Left ventricle myocardium inferior (tissue), 1 donor: ENCODE results near the gene CORO7. TPM values are rescaled to one million over a fixed set of nuclear protein-coding genes. Genes with fewer than 3 reads are reported as not detected.

Experiments used
- DNase-seq: peaks from one replicate; pipeline ENCODE4 v3.0.0-alpha.2; 2020
- H3K27ac ChIP-seq: fragments of 200-600 bp; replicated peaks from 2 replicates; pipeline ENCODE4 v1.8.0; 2021
- H3K27me3 ChIP-seq: fragments of 200-600 bp; 2 replicates; pipeline ENCODE4 v1.8.0; 2021; ENCODE audit warnings: low read depth
- H3K36me3 ChIP-seq: fragments of 200-600 bp; 2 replicates; pipeline ENCODE4 v1.8.0; 2021
- H3K4me1 ChIP-seq: fragments of 200-600 bp; 2 replicates; pipeline ENCODE4 v1.8.0; 2021
- H3K4me3 ChIP-seq: fragments of 200-600 bp; 2 replicates; pipeline ENCODE4 v1.8.0; 2021; ENCODE audit warnings: mild to moderate bottlenecking, moderate library complexity
- H3K9me3 ChIP-seq: fragments of 200-600 bp; replicated peaks from 2 replicates; pipeline ENCODE4 v1.8.0; 2021
- intact Hi-C: fragments of 100-400 bp; cut with micrococcal nuclease; formaldehyde crosslinking; loops from one replicate; pipeline ENCODE4 v1.11.0; 2022
- total RNA-seq: library from RNA; stranded (reverse); fragmentation: NEBNext Ultra II Directional; extraction: Animal tissue kit (Norgen Biotek cat#: 25700); gene quantifications from one replicate; pipeline ENCODE4 v1.2.1, GENCODE V29; 2021
- TF ChIP-seq, protein P1 (sequence below): fragments of 200-600 bp; IDR thresholded peaks from 2 replicates; pipeline ENCODE4 v1.8.0; 2021; ENCODE audit warnings: antibody characterized with exemption, mild to moderate bottlenecking, borderline replicate concordance
- donor health status: DM: no; HTN: yes; CAD: no; lungs with severe emphysema.

The CORO7 gene
- total RNA-seq, 1 donor from 2014 or later = 12.5 TPM

DNA sequence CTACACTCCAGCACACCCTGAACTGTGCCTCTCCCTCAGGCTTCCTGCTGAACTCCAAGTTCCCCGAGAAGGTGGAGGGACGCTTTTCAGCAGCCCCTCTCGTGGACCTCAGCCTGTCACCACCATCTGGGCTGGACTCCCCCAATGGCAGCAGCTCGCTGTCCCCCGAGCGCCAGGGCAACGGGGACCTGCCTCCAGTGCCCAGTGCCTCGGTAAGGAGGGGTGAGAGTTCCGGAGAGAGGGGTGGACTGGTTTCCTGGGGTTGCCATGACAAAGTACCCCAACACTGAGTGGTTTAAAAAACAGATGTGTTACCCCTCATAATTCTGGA, 83.1 kb downstream of the CORO7 start:
- Histone ChIP-seq H3K4me3 (no peak overlapping the region), H3K27ac (no peak overlapping the region), H3K27me3 (no peaks in the 10 kb centered on the region), H3K4me1 (peaks cover 27% of the 10 kb centered on the region), H3K9me3 (no peaks in the 10 kb centered on the region), H3K36me3 (peaks cover 51% of the 10 kb centered on the region)
- intact Hi-C loops = loop anchor here (5.0 kb wide), 1 partner anchor 46 kb away; no protein-coding TSS in a partner anchor
- TF ChIP-seq, protein P1, sequence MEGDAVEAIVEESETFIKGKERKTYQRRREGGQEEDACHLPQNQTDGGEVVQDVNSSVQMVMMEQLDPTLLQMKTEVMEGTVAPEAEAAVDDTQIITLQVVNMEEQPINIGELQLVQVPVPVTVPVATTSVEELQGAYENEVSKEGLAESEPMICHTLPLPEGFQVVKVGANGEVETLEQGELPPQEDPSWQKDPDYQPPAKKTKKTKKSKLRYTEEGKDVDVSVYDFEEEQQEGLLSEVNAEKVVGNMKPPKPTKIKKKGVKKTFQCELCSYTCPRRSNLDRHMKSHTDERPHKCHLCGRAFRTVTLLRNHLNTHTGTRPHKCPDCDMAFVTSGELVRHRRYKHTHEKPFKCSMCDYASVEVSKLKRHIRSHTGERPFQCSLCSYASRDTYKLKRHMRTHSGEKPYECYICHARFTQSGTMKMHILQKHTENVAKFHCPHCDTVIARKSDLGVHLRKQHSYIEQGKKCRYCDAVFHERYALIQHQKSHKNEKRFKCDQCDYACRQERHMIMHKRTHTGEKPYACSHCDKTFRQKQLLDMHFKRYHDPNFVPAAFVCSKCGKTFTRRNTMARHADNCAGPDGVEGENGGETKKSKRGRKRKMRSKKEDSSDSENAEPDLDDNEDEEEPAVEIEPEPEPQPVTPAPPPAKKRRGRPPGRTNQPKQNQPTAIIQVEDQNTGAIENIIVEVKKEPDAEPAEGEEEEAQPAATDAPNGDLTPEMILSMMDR = no peak
- no peak for DNase-seq

DNA sequence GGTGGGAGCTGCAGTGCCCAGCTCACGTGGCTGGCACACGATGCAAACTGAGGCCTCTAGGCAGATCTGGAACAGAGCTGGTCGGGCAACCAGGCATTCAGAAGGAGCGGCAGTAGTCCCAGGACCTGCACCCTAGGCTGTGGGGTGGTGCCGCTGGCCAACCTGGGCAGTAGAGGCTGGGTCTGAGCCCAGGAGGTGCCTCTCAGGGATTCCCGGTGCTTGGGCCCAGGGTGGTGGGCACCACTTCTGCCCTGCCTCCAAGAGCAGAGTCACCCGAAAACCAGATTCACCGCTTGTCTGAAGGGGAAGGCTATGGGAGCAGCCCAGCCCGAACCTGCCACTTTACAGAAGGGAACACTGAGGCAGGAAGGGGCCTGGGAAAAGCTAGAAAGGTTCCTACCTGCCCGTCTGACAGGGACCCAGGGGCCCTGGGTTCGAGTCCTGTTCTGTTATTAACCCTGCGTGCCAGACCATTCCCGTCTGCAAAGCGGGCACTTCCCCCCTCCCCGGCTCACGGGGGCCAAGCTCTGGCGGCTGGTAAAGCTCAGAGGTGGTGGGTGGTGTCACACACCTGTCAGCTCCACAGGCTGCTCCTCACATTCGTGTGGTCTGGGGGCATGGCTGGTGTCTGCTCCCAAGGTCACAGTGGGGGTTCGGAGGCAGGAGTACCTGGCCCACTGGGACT, 83.6 kb downstream of the CORO7 start:
- intact Hi-C loops = loop anchor here (5.0 kb wide), 1 partner anchor 45 kb away; no protein-coding TSS in a partner anchor
- H3K36me3 ChIP-seq = peaks cover 46% of the 10 kb centered on the region

DNA sequence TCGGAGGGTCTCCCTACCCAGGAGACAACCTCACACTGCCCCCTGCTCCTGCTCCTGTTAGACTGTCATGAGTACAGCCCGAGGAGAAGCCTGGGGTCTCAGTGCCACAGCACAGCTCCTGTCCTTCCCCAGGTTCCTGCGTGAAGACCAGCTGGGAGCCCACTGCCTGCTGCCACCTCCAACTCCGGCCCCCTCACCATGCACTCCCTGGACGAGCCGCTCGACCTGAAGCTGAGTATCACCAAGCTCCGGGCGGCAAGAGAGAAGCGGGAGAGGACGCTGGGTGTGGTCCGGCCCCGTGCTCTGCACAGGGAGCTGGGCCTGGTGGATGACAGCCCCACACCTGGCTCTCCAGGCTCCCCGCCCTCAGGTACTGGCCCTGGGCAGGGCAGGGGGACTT, 84.3 kb downstream of the CORO7 start:
- intact Hi-C loops = loop anchor here (5.0 kb wide), 1 partner anchor 45 kb away; no protein-coding TSS in a partner anchor
- TF ChIP-seq, protein P1 = no peak
- H3K9me3 ChIP-seq = no peaks in the 10 kb centered on the region
- H3K36me3 ChIP-seq = peaks cover 40% of the 10 kb centered on the region
- no peaks in the 10 kb centered on the region for H3K27me3 ChIP-seq
- no peak for DNase-seq
- H3K27ac ChIP-seq = no peak overlapping the region
- H3K4me1 ChIP-seq = peaks cover 36% of the 10 kb centered on the region
- no peak overlapping the region for H3K4me3 ChIP-seq

More for the DNA sequence above, 83.6 kb downstream of the CORO7 start:
- H3K27me3 ChIP-seq = no peaks in the 10 kb centered on the region
- H3K27ac ChIP-seq = no peak overlapping the region
- no peak overlapping the region for H3K4me3 ChIP-seq
- peaks cover 29% of the 10 kb centered on the region for H3K4me1 ChIP-seq
- no peaks in the 10 kb centered on the region for H3K9me3 ChIP-seq
- TF ChIP-seq, protein P1 = no peak
- DNase-seq = no peak

DNA sequence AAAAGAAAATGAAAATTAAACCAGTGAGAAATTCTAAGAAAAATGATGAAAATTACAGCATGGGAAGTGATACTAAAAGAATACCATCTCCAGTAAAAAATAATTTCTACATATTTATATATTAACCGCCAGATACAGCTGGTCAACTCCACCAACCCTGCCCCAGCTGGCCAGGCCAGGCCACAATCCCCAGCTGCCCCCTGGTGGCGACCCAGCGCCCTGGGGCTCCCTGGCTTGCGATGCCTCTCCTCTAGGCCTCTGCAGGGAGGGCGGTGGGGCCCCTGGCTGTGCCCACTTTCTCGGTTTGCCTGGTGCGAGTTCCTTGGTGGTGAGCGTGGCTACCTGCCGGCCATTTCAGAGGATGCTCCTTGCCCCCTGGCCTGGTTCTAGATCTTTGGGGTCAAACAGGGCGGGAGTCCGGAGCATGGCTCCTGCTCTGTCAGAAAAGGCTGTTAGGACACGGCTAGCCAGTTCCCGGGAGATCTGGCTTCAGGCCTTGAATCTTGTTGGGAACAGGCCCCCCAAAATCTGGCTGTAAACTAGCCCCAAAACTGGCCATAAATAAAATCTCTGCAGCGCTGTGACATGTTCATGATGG, 86.0 kb downstream of the CORO7 start:
- H3K27ac ChIP-seq = peak overlapping the region; percentile 96

DNA sequence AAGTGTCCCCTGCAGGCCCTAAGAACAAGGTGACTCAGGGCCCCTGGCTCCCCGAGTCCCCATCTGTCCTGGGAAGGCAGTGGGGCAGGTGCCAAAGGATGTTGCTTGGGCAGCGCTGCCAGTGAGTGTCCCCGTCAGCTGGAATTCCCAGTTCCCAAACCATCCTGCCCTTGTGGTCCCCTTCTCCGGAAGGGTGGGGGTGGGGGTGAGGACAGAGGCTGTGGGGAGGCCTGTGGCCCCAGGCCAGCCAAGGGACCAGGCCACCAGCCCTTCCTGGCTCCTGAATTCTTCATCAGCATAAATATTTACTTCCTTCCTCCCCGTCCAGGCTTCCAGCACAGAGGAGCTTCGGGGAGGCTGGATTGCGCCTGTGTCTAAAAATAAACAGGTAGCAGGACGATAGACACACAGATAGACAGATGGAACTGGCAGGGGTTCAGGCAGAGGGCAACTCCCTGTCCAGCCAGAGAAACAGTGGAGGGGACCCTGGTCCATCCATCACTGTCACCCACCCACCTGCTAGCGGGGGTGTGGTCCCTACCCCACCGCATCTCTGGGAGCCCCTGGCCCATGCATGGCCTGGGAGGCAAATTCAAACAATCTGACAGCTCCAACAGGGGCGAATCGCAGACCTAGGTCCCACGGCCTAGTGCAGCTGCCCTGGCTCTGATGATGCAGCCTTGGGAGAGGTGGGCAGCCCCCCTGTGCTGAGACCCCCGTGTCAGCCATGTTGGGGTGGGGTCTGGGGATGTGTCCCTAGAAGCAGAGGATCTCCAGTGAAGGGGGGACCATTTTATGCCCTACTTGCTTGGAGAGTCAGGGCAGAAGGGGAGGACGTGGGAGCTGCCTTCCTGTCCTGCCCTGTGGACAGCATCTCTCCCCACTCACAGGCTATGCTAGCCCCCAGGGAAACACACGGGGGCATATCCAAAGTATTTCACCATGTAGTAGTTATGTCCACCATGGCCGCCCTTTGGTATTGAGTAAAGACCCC, 87.3 kb downstream of the CORO7 start:
- peaks cover 66% of the 10 kb centered on the region for H3K4me1 ChIP-seq
- TF ChIP-seq, protein P1 = no peak
- DNase-seq = peak; percentile 54
- intact Hi-C loops = no loop called here
- peaks cover 14% of the 10 kb centered on the region for H3K36me3 ChIP-seq
- H3K27me3 ChIP-seq = no peaks in the 10 kb centered on the region
- peak overlapping the region; percentile 96 for H3K27ac ChIP-seq
- no peaks in the 10 kb centered on the region for H3K9me3 ChIP-seq
- peak overlapping the region; percentile 69 for H3K4me3 ChIP-seq

More for the DNA sequence above, 86.0 kb downstream of the CORO7 start:
- Histone ChIP-seq H3K4me1 (peaks cover 53% of the 10 kb centered on the region), H3K9me3 (no peaks in the 10 kb centered on the region), H3K36me3 (peaks cover 22% of the 10 kb centered on the region), H3K27me3 (no peaks in the 10 kb centered on the region), H3K4me3 (no peak overlapping the region)
- DNase-seq = peak; percentile 85
- intact Hi-C loops = loop anchor here (5.0 kb wide), 1 partner anchor 43 kb away; no protein-coding TSS in a partner anchor
- TF ChIP-seq, protein P1 = peak; percentile 99
